Posterior vena cava (tissue), 2 donors: Measurements from ENCODE around the gene HAUS3. TPM values are rescaled to one million over a fixed set of nuclear protein-coding genes. Genes with fewer than 3 reads are reported as not detected.

Experiments
- DNase-seq: peaks from one replicate; pipeline ENCODE4 v3.0.0-alpha.2; 2020; ENCODE audit warnings: low spot score
- intact Hi-C, 2 donors: fragments of 100-400 bp; cut with DNase I; formaldehyde crosslinking; loops; one replicate each; pipeline versions ENCODE4 v1.14.1 to v1.14.2; 2022 to 2023
- total RNA-seq, 2 donors: library from RNA; stranded (reverse); fragmentation: NEBNext Ultra II Directional; extraction: Animal tissue kit (Norgen Biotek cat#: 25700); gene quantifications; one replicate each; pipeline ENCODE4 v1.2.1, GENCODE V29; 2021
- donor health status: DM: yes; HTN: yes; CAD: no.
- donor health status: DM: yes; HTN: yes; CAD: no.

Gene HAUS3
- total RNA-seq, 2 donors from 2014 or later: 9.6 to 11.8 TPM

GRCh38 chr4:2256781-2257191 lies 14.9 kb upstream of the HAUS3 start:
- intact Hi-C loops: no loop called here
- DNase-seq: peak; percentile 82

- intact Hi-C loops: no loop called here
- peak; percentile 72 for DNase-seq
Measured at GRCh38 chr4:2256156-2256731, 14.3 kb upstream of the HAUS3 start.

GRCh38 chr4:2255501-2256155 lies 13.7 kb upstream of the HAUS3 start:
- DNase-seq: peak; percentile 77
- intact Hi-C loops: no loop called here

- DNase-seq: peak; percentile 64
- intact Hi-C loops: no loop called here
Measured at GRCh38 chr4:2254665-2255500, 13.0 kb upstream of the HAUS3 start.

GRCh38 chr4:2253160-2254084 lies 11.5 kb upstream of the HAUS3 start:
- intact Hi-C loops: no loop called here
- peak; percentile 57 for DNase-seq

GRCh38 chr4:2252530-2253091 lies 10.7 kb upstream of the HAUS3 start:
- no peak for DNase-seq
- intact Hi-C loops: no loop called here

GRCh38 chr4:2251795-2252529 lies 10.0 kb upstream of the HAUS3 start:
- peak; percentile 47 for DNase-seq

GRCh38 chr4:2251073-2251794 lies 9.3 kb upstream of the HAUS3 start:
- peak; percentile 72 for DNase-seq

More at GRCh38 chr4:2251795-2252529, 10.0 kb upstream of the HAUS3 start:
- intact Hi-C loops: no loop called here

GRCh38 chr4:2250357-2251072 lies 8.6 kb upstream of the HAUS3 start:
- DNase-seq: peak; percentile 74
- intact Hi-C loops: no loop called here

More at GRCh38 chr4:2251073-2251794, 9.3 kb upstream of the HAUS3 start:
- intact Hi-C loops: no loop called here

GRCh38 chr4:2249526-2250356 lies 7.8 kb upstream of the HAUS3 start:
- DNase-seq: peak; percentile 66
- intact Hi-C loops: loop anchor here in 1 of 2 donors (10.0 kb wide), 1 partner anchor 715 kb away; the partner anchor contains the start of genes GRK4 and NOP14

GRCh38 chr4:2248821-2249261 lies 6.9 kb upstream of the HAUS3 start:
- peak; percentile 64 for DNase-seq
- intact Hi-C loops: loop anchor here in 1 of 2 donors (10.0 kb wide), 1 partner anchor 716 kb away; the partner anchor contains the start of genes GRK4 and NOP14

GRCh38 chr4:2248044-2248780 lies 6.3 kb upstream of the HAUS3 start:
- intact Hi-C loops: loop anchor here in 1 of 2 donors (10.0 kb wide), 1 partner anchor 717 kb away; the partner anchor contains the start of genes GRK4 and NOP14
- DNase-seq: peak; percentile 70

- peak; percentile 78 for DNase-seq
- intact Hi-C loops: loop anchor here in 1 of 2 donors (10.0 kb wide), 1 partner anchor 717 kb away; the partner anchor contains the start of genes GRK4 and NOP14
Measured at GRCh38 chr4:2247128-2248043, 5.5 kb upstream of the HAUS3 start.
